ENCODE results near the gene SORCS2.

- TF ChIP-seq CTCF (IDR thresholded peaks at IDR 0.05), result no peak
- no peak for TF ChIP-seq POLR2A (IDR thresholded peaks at IDR 0.05)
Observed at GRCh38 chr4:7282786-7283440, 90.6 kb downstream of the SORCS2 start.

Measured in Peyer's patch (tissue), 4 donors.